ENCODE measurements around the gene TOMM7.

The TOMM7 gene

DNA sequence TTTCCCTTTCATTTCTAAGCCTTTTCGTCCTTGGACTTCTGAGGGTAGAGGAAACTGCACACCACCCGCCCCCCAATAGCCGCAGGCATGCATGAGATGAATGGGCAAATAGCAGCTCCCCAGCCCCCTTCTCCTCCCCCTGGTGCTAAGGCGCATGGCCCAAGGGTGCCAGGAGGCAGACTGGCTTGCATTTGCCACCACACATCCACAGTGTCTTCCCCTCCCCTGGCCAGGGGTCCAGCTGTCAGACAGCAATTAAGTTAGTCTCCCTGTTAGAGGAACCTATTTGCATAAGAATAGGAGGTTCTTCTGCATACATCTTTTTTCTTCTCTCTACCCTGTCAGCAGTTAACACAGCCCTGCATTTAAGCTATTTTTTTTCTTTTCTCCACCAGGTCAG, 20.2 kb downstream of the TOMM7 start:
- TF ChIP-seq TAF1 (IDR thresholded peaks at IDR 0.05; ENCODE audit: borderline replicate concordance, insufficient read depth, low read length) (no peak), POLR2AphosphoS5 (IDR thresholded peaks at IDR 0.05; ENCODE audit: low read depth, low read length) (no peak), FOXP2 (optimal IDR thresholded peaks at IDR 0.05; ENCODE audit: borderline replicate concordance, extremely low read depth, extremely low read length, insufficient read depth) (no peak), SIN3A (IDR thresholded peaks at IDR 0.05; ENCODE audit: borderline replicate concordance, insufficient read depth, low read length) (no peak)
- TF ChIP-seq, protein P1, sequence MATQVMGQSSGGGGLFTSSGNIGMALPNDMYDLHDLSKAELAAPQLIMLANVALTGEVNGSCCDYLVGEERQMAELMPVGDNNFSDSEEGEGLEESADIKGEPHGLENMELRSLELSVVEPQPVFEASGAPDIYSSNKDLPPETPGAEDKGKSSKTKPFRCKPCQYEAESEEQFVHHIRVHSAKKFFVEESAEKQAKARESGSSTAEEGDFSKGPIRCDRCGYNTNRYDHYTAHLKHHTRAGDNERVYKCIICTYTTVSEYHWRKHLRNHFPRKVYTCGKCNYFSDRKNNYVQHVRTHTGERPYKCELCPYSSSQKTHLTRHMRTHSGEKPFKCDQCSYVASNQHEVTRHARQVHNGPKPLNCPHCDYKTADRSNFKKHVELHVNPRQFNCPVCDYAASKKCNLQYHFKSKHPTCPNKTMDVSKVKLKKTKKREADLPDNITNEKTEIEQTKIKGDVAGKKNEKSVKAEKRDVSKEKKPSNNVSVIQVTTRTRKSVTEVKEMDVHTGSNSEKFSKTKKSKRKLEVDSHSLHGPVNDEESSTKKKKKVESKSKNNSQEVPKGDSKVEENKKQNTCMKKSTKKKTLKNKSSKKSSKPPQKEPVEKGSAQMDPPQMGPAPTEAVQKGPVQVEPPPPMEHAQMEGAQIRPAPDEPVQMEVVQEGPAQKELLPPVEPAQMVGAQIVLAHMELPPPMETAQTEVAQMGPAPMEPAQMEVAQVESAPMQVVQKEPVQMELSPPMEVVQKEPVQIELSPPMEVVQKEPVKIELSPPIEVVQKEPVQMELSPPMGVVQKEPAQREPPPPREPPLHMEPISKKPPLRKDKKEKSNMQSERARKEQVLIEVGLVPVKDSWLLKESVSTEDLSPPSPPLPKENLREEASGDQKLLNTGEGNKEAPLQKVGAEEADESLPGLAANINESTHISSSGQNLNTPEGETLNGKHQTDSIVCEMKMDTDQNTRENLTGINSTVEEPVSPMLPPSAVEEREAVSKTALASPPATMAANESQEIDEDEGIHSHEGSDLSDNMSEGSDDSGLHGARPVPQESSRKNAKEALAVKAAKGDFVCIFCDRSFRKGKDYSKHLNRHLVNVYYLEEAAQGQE (IDR thresholded peaks at IDR 0.05; ENCODE audit: insufficient read depth in 1 of 2, low read depth in 2 of 2, low read length in 2 of 2) = no peak

DNA sequence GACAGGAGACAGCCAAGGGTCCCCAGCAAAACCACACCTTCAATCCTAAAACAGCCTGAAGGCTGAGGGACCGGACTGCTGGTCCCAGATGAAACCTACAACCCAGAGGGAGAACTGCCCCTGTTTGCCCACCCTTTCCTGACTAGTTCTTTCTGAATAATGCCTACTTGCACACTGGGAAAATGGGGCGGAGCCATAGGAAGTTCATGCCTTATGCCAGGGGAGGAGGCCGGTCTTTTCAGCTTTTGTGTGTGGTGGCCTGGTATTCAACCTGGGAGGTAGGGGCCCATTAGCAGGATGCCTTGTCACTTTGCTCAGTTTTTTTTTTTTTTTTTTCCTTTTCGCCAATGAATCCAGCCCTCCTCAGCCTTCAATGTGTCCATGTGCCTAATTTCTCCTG, 20.7 kb downstream of the TOMM7 start:
- TF ChIP-seq TAF1 (IDR thresholded peaks at IDR 0.05; ENCODE audit: borderline replicate concordance, insufficient read depth, low read length) = no peak
- no peak for TF ChIP-seq SIN3A (IDR thresholded peaks at IDR 0.05; ENCODE audit: borderline replicate concordance, insufficient read depth, low read length)
- TF ChIP-seq FOXP2 (optimal IDR thresholded peaks at IDR 0.05; ENCODE audit: borderline replicate concordance, extremely low read depth, extremely low read length, insufficient read depth) = no peak
- TF ChIP-seq, protein P1 (IDR thresholded peaks at IDR 0.05; ENCODE audit: insufficient read depth in 1 of 2, low read depth in 2 of 2, low read length in 2 of 2) = no peak
- no peak for TF ChIP-seq POLR2AphosphoS5 (IDR thresholded peaks at IDR 0.05; ENCODE audit: low read depth, low read length)

DNA sequence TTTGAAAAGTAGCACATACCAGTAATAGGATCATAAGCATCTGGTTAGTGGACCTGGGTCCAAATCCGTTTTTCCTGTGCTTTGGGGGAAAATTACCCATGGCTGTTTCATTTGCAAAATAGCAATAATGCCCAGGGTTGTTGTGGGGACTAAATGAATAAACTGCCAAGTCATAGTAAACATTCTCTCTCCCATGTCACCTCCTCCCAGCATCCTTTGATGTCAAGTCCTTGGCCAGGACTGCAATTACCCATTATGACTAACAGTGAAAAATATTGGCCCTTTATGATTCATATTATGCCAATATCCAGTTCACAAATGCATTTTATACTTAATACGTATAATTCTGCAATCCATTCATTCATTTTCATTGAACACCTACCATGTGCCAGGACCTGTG, 23.0 kb downstream of the TOMM7 start:
- TF ChIP-seq FOXP2 (optimal IDR thresholded peaks at IDR 0.05; ENCODE audit: borderline replicate concordance, extremely low read depth, extremely low read length, insufficient read depth) (no peak), SIN3A (IDR thresholded peaks at IDR 0.05; ENCODE audit: borderline replicate concordance, insufficient read depth, low read length) (no peak), TAF1 (IDR thresholded peaks at IDR 0.05; ENCODE audit: borderline replicate concordance, insufficient read depth, low read length) (no peak), POLR2AphosphoS5 (IDR thresholded peaks at IDR 0.05; ENCODE audit: low read depth, low read length) (no peak)
- TF ChIP-seq, protein P1 (IDR thresholded peaks at IDR 0.05; ENCODE audit: insufficient read depth in 1 of 2, low read depth in 2 of 2, low read length in 2 of 2) = no peak

DNA sequence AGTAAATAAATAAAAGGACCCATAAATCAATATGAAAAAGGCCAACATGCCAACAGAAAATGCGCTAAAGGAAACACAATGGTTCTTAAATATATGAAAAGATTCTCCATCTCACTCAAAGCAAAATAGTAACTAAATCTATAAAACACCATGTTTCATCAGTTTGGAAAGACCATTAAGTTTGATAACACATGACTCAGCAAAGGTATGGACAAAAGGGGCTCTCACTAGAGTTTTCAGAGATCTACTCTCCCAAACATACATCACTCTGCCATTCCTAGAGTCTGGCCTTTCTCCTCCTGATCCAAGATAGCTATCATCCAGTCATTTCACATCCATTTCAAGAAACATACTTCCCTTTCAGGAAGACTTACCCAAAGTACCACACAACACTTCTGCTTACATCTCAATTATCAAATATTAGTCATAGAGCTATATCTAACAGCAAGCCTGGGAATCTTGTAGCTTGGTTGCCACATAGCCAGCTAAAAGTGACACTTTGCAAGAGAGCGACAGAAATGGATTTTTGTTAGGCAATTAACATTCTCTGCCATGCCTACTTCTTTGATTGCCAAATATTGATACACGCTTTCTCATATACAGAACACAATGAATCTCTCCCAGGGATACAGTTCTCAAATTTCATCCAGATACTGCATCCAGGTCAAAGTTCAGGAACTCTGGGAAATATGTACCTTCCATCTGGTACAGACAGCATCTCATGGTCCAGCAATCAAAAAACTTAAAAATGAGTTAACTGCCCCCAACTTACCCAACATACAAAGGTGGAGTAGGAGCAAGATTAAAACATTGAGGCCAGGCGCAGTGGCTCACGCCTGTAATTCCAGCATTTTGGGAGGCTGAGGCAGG, 28.8 kb downstream of the TOMM7 start:
- TF ChIP-seq POLR2AphosphoS5 (IDR thresholded peaks at IDR 0.05; ENCODE audit: low read depth, low read length) = no peak
- no peak for TF ChIP-seq FOXP2 (optimal IDR thresholded peaks at IDR 0.05; ENCODE audit: borderline replicate concordance, extremely low read depth, extremely low read length, insufficient read depth)

DNA sequence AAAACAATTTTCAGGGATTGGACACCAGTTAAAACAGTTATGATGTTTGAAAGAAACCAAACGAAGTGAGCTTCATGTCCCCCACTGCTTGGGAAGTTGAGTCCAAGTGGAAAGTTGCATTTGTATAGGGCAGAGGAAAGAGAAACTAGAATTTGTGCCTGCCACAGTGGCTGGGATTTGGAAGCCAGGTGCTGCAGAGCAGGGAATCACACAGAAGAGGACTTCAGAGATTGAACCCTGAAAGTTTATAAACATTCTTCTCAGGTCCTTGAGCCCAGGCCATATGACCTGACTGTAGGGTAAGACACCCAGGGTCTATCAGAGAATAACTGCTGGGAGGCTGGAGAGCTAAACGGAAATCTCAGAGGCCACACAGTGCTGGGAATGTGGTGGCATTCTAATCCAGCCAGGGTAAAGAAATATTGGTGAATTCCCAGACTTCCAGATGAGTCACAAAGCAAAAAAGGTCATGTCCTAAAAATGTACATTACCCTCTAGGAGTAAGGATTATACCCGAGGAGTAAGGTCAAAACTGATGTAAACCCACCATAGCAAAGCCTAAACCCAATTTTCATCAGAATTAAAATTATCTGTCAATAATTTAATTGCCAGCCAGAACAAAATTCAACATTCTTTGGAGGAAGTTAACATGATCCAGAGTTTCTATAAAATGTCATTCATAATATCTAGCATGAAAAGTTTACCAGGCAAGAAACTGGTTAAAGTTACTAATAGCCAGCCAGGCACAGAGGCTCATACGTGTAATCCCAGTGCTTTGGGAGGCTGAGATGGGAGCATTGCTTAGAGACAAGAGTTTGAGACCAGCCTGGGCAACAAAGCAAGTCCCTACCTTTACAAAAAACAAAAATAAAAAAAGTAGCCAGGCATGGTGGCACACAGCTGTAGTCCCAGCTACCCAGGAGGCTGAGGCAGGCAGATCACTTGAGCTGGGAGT, 31.2 kb downstream of the TOMM7 start:
- TF ChIP-seq, protein P1 (IDR thresholded peaks at IDR 0.05; ENCODE audit: insufficient read depth in 1 of 2, low read depth in 2 of 2, low read length in 2 of 2) = no peak
- no peak for TF ChIP-seq POLR2AphosphoS5 (IDR thresholded peaks at IDR 0.05; ENCODE audit: low read depth, low read length)

Data from PFSK-1 (cell line).